Kidney epithelial cell (primary cell): ENCODE data around the gene UXS1. TPM values are rescaled to one million over a fixed set of nuclear protein-coding genes. Genes with fewer than 3 reads are reported as not detected.

Source experiments
- DNase-seq: peaks from one replicate; pipeline ENCODE4 v3.0.0-alpha.2; 2010; ENCODE audit warnings: low read depth
- H3K27me3 ChIP-seq: 2 replicates; pipeline ENCODE4 v1.6.0; 2011; ENCODE audit warnings: low read length; ENCODE audit not compliant: control insufficient read depth, insufficient read depth
- H3K36me3 ChIP-seq: 2 replicates; pipeline ENCODE4 v1.5.1; 2011; ENCODE audit warnings: low read length; ENCODE audit not compliant: control insufficient read depth, insufficient read depth
- H3K4me3 ChIP-seq: 2 replicates; pipeline ENCODE4 v1.5.1; 2011; ENCODE audit warnings: low read depth, mild to moderate bottlenecking, control low read depth, low read length
- total RNA-seq: library from RNA; depleted of rRNA; stranded (reverse); fragments of >200 nt; gene quantifications from 2 replicates; pipeline ENCODE4 v1.2.3, GENCODE V29; 2015
- TF ChIP-seq, protein P1 (sequence below): IDR thresholded peaks from 2 replicates; pipeline ENCODE4 v1.5.1; 2011; ENCODE audit warnings: mild to moderate bottlenecking, moderate library complexity, low read length, control low read depth, inconsistent platforms; ENCODE audit not compliant: insufficient read depth, poor library complexity, severe bottlenecking

The UXS1 gene
- total RNA-seq, 1 donor from 2014 or later: 73.3 TPM

DNA sequence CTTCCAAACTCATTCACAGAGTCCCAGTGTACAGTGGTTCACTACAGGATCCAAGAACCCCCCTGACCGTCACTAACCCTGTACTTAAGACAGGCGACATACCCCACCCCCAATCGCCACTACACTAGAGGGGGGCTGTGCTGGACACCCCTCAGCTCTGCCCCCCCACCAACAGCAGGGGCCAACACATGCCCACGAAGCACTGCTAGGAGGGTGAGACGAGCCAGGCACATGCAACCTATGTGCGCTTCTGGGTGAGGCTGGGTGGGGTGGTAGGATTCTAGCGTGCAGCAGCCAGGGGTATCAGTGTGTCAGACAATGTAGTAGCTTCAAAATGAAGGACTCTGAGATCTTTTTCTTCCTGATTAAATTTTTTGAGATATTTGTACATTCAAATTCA, 67.8 kb downstream of the UXS1 start:
- Histone ChIP-seq H3K4me3 (no peak overlapping the region), H3K36me3 (peaks cover 1% of the 10 kb centered on the region), H3K27me3 (no peaks in the 10 kb centered on the region)
- DNase-seq: no peak
- TF ChIP-seq, protein P1, sequence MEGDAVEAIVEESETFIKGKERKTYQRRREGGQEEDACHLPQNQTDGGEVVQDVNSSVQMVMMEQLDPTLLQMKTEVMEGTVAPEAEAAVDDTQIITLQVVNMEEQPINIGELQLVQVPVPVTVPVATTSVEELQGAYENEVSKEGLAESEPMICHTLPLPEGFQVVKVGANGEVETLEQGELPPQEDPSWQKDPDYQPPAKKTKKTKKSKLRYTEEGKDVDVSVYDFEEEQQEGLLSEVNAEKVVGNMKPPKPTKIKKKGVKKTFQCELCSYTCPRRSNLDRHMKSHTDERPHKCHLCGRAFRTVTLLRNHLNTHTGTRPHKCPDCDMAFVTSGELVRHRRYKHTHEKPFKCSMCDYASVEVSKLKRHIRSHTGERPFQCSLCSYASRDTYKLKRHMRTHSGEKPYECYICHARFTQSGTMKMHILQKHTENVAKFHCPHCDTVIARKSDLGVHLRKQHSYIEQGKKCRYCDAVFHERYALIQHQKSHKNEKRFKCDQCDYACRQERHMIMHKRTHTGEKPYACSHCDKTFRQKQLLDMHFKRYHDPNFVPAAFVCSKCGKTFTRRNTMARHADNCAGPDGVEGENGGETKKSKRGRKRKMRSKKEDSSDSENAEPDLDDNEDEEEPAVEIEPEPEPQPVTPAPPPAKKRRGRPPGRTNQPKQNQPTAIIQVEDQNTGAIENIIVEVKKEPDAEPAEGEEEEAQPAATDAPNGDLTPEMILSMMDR: no peak

DNA sequence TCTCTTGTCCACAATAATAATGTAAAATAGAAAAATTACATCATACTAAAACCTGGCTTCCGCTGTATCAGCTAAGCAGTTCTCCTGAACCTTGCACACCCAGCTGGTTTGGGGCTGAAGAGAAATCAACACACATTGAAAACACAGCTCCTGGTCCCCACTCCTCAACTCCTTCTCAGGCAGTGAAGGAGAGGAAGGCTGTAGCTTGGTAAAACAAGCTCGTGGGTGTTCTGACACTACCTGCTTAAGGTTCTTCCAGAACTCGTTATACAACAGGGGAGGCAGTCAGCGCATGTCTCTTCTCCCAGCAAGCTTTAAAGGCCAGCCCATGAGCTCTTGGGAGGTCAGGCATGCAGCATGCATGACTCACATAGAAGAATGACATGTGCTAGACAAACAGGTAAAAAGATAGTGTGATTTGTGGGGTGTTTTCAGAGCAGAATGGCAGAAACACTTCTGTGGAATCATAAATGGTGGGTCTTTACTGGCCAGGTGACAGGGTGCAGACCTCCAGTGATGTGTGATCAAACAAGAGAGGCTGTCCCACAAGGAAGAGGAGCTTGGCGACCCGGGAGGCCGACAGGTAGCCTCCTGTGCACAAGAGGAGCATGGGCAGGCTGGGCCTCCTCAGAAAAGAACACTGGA, 69.1 kb downstream of the UXS1 start:
- no peaks in the 10 kb centered on the region for H3K27me3 ChIP-seq
- DNase-seq: no peak
- H3K36me3 ChIP-seq: peaks cover 2% of the 10 kb centered on the region
- H3K4me3 ChIP-seq: no peak overlapping the region
- TF ChIP-seq, protein P1: no peak

DNA sequence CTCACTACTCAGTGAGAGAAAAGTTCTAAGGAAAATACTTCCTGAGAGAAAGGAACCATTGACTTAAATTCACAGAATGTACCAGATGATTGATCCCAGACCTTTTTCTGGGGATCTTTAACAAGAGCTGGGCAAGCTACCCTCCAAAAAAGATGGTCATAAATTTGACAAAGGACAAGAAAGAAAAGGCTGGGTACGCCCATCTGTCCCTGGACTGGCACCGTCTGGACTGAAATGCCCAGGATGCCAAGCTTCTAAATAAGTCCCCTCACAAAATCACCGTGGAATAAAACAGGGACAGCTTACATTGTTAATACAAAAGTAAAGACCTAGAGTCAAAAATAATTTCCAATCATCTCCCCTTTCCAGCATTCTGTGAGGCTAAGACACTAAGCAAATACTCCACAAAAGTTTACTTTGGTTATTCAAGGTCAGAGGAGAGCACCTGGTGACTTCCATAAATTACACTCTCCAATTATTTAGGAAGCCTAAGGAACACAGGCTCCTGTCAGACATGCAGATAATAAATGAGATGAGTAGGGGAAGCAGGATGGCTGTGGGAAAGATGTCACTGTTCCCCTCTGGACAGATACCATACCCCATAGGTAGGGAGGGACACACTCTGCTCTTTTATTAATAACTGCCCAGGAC, 69.9 kb downstream of the UXS1 start:
- TF ChIP-seq, protein P1: no peak
- Histone ChIP-seq H3K4me3 (no peak overlapping the region), H3K27me3 (no peaks in the 10 kb centered on the region), H3K36me3 (peaks cover 2% of the 10 kb centered on the region)
- DNase-seq: no peak

DNA sequence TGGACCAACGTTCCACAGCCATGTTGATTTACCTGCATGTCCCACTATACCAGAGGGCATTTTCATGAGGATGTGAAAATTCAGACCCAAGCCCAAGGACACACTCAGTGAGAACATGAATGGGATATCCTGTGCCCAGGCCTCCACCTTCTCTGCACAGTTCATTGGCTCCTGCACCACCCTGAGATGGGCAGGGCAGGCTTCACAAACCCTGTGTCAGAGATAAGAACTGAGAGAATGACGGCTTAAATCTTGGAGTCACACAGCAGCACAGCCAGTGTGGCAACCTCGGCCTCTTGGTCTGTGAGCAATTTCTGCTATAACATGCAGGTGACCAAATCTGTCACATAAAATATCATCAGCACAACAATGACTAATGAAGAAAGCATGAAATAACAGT, 71.9 kb downstream of the UXS1 start:
- no peak overlapping the region for H3K4me3 ChIP-seq
- peaks cover 2% of the 10 kb centered on the region for H3K36me3 ChIP-seq
- no peak for DNase-seq
- TF ChIP-seq, protein P1: no peak
- H3K27me3 ChIP-seq: no peaks in the 10 kb centered on the region

DNA sequence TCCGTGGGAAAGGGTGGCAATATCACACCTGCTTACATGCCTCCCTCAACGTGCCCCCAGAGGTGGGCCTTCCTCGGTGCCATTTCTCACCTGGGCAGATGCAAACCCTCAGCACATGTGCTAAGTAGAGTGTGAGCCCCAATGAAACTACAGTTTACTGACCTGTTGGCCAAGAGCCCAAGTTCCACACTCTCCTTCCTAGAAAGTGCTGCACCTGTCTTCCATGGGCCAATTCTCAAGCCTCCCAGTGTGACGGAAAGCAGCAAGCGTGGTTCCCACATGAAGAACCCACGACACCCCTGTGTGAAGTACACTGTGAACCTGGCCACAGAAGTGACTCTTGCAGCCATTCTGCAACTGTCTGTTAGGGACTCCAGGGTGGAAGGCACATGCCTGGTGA, 73.7 kb downstream of the UXS1 start:
- peaks cover 1% of the 10 kb centered on the region for H3K36me3 ChIP-seq
- TF ChIP-seq, protein P1: no peak
- no peak overlapping the region for H3K4me3 ChIP-seq
- no peaks in the 10 kb centered on the region for H3K27me3 ChIP-seq
- no peak for DNase-seq

DNA sequence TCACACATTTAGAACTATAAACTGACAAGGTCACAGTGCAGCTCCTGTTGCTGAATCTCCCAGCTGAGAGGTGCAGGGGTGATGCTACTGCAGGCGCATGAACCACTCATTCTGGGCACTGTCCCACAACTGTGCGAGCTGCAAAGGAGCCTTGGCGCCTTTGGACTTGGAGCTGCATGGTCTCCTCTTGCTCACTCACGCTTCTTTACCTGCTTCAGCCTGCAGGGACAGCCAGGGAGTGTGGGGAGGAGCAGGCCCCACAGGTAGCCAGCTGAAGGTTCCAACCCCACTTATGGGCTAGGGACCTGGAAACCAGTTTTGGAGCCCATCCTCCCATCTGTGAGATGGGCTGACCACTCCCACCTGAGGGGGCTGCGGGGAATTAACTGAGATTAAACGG, 75.0 kb downstream of the UXS1 start:
- TF ChIP-seq, protein P1: no peak
- DNase-seq: no peak
- Histone ChIP-seq H3K4me3 (no peak overlapping the region), H3K27me3 (no peaks in the 10 kb centered on the region), H3K36me3 (peaks cover 1% of the 10 kb centered on the region)
